Smooth muscle cell of the pulmonary artery (primary cell): Measurements from ENCODE around the gene C1orf50. TPM values are rescaled to one million over a fixed set of nuclear protein-coding genes. Genes with fewer than 3 reads are reported as not detected.

ENCODE experiments used
- total RNA-seq: library from RNA; depleted of rRNA; stranded (reverse); fragments of >200 nt; gene quantifications from 2 replicates; pipeline ENCODE4 v1.2.3, GENCODE V29; 2014

Gene C1orf50
- total RNA-seq: 2.9 and 3.3 TPM in 2 replicates

GRCh38 chr1:42766741-42767509 is at the start of gene C1orf50, which contains the start of gene P3H1:
Gene C1orf50 (plus strand): TSS chr1:42767249. CDS start chr1:42767312, 63 bp downstream.
Gene P3H1 (minus strand): TSS chr1:42767028. CDS start chr1:42766971, 57 bp downstream.

DNA sequence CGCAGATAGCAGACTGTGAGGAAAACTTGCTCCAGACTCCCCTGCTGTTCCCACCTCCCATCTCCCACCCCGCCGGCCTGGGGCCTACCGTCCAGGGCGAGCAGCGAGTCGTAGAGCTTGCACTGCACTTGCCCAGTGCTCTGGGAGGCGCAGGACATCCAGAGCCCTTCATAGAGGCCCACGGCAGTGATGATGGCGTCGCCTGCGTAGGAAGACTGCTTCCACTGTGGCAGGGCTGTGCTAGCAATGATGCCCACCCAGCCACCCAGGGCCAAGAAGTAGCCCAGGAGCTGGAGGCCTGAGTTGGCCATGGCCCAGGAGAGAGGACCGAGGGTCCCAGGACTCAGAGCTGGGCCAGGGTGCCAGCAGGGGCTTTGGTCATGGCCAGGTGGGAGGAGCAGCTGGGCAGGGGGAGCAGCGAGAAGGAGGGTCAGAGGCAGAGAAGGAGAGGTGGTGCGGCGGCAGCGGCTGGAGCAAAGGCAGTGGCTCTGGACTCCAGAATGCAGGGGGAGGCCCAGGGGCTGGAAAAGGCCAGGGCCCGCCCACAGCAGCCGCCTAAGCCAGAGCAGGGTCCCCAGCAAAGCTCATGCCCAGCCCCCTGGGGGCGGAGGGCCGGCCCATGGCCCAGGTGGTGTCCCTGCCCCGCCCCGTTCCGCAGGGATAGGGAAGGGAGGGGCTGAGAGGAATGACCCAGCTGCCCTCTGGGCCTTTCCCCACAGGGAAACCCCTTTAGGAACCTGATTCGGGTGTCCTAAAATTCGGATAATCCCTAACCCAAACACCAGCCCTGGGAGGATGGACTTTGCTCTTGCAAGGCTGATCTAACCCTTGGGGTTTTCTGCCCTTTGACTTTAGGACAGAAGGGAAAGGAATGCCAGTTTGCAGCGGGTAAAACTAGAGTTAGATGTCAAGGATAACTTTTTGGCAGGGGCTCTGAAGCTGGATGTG is 27.0 kb upstream of the C1orf50 start, which contains the start of gene CLDN19:
CLDN19 (minus strand) TSS at position 484 of the 948 bp plus-strand sequence; CDS start at position 311, 173 bp downstream.

DNA sequence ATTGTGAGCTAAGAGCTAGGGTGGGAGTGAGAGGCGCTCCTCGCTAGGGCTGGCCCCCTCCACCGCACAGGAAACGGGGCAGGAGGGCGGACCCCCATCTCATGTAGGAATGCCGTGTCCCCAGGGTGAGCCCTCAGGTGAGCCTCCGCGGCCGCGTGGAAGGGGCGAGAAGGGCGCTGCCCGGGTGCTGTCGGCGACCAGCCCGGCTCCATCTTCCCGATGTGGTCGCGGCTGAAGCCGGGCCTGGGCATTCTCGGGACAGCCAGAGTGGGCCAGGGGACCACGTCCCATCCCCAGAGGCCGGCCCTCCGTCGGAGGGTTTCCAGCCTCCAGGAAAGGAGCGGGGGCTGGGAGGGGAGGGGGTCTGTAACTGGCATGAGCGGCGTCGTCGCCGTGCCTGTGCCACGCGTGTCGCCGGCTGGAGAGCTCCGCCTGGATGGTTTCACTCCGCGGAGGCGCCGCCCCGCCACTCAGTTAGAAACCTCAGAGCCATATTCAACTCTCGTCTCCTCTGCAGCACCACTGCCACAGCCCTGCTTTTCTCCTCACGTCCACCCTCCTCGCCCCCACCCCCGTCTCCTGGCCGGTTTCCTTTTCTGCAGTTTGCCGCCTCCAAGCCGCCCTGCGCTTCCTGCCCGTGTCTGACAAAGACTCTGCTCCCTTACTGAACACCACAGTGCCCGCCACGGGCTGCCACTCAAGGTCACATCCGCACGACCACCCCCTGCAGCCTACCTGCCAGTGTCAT is 18.1 kb downstream of the C1orf50 start, which contains the start of gene TMEM269:
TMEM269 (plus strand) TSS at position 46 of the 748 bp plus-strand sequence. CDS start 4,903 bp downstream, outside the sequence.

GRCh38 chr1:42816585-42817439 is 49.8 kb downstream of the C1orf50 start, which contains the start of the genes ERMAP and SVBP:
Gene ERMAP (plus strand): TSS chr1:42817122. CDS start chr1:42830449, 13,327 bp downstream.
Gene SVBP (minus strand): TSS chr1:42817397. CDS start chr1:42816544, 853 bp downstream.

Other genes with a start within 250 kb of the C1orf50 start
- gene PPIH, start 108.8 kb upstream of the C1orf50 start, total RNA-seq: 10.9 and 13.1 TPM in 2 replicates
- 566 and 628 TPM in 2 replicates for gene YBX1, start 84.8 kb upstream of the C1orf50 start, total RNA-seq
- gene CLDN19, start 27.0 kb upstream of the C1orf50 start, total RNA-seq: not detected in 2 replicates
- 198 and 210 TPM in 2 replicates for gene P3H1, start 221 bp upstream of the C1orf50 start, total RNA-seq
- 0.03 and 0.07 TPM in 2 replicates for gene TMEM269, start 17.7 kb downstream of the C1orf50 start, total RNA-seq
- 12.1 and 16.0 TPM in 2 replicates for gene ERMAP, start 49.9 kb downstream of the C1orf50 start, total RNA-seq
- 5.9 and 8.3 TPM in 2 replicates for gene SVBP, start 50.1 kb downstream of the C1orf50 start, total RNA-seq
- gene ZNF691, start 79.4 kb downstream of the C1orf50 start, total RNA-seq: 7.8 and 8.1 TPM in 2 replicates
- 264 and 749 TPM in 2 replicates for gene SLC2A1, start 191.6 kb downstream of the C1orf50 start, total RNA-seq